Liver (tissue), 3 donors: ENCODE data around the gene USP31.

Experiments used
- CTCF ChIP-seq: fragments of 150-350 bp; IDR thresholded peaks from 2 replicates; pipeline ENCODE4 v1.5.1; 2017; ENCODE audit warnings: improper control_type of control experiment, low read depth, low read length; ENCODE audit not compliant: missing input control
- GABPA ChIP-seq, 2 donors: IDR thresholded peaks in 1 of 2; conservative IDR thresholded peaks in 1 of 2; 2 replicates each; pipeline ENCODE4 v1.6.1; 2016; ENCODE audit warnings: antibody characterized with exemption in 2 of 2, mild to moderate bottlenecking in 1 of 2, moderate library complexity in 1 of 2
- JUND ChIP-seq, 2 donors: IDR thresholded peaks; 2 replicates each; pipeline ENCODE4 v1.6.1; 2016; ENCODE audit warnings: antibody characterized with exemption in 2 of 2
- MAX ChIP-seq: IDR thresholded peaks from 2 replicates; pipeline ENCODE4 v1.6.1; 2016; ENCODE audit warnings: antibody characterized with exemption
- RAD21 ChIP-seq, 2 donors: IDR thresholded peaks; 2 replicates each; pipeline ENCODE4 v1.6.1; 2016; ENCODE audit warnings: antibody characterized with exemption in 2 of 2, mild to moderate bottlenecking in 2 of 2
- SP1 ChIP-seq: IDR thresholded peaks from 2 replicates; pipeline ENCODE4 v1.6.1; 2018; ENCODE audit warnings: antibody characterized with exemption, mild to moderate bottlenecking
- TAF1 ChIP-seq: conservative IDR thresholded peaks from 2 replicates; pipeline ENCODE4 v1.6.1; 2016; ENCODE audit warnings: antibody characterized with exemption, mild to moderate bottlenecking
- YY1 ChIP-seq: IDR thresholded peaks from 2 replicates; pipeline ENCODE4 v1.6.1; 2016; ENCODE audit warnings: antibody characterized with exemption, mild to moderate bottlenecking
- donor health status: healthy.
- donor health status: healthy.

DNA sequence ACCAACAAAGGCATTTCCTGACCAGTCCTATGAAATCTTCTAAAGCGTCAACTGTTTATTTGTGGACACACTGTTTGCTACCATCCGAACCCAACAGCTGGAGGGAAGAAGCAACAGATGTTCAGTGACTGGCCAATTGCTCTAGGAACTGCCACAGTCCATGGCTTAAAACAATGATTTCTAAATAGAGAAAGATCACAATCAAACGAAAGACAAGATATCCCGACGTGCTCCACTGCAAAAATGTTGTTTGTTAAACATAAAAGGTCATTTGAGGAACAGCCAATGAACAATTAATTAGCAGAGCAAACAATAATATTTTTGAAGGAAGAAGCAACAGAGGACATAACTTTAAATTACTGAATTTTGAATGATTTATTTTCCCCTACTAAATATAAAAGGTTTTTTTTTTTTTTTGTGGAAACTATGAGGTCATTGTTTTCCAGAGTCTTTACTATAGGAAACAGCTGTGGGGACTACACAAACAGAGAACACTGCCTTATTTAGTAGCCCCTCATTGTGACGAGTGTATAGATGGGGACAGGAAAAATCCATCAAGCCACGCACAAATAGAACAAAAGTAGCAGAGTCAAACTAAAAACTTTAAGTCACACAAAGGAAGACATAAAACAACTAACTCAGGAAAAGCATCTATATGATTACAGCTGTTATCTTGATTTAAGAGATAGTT is 17.2 kb downstream of the USP31 start:
- TF ChIP-seq RAD21 (IDR thresholded peaks at IDR 0.05) (no peak), CTCF (no peak), JUND (IDR thresholded peaks at IDR 0.05) (peak in 1 of 2 donors; percentile 17), TAF1 (no peak), SP1 (no peak), GABPA (IDR thresholded peaks at IDR 0.05 in 1 of 2, conservative IDR thresholded peaks at IDR 0.05 in 1 of 2) (no peak), YY1 (no peak), MAX (no peak)
